KOPT-K1 (cell line): ENCODE data around the gene FGFRL1.
"Not testable (repeated sequence)": the region's sequence is repeated elsewhere in the genome, so short reads cannot be mapped to it uniquely, and the experiment has no call there.

ENCODE experiments used
- H3K27ac ChIP-seq: fragments of 200-600 bp; sonication (generic); 2 replicates; pipeline ENCODE4 v1.5.1; 2016; ENCODE audit warnings: antibody characterized with exemption, mild to moderate bottlenecking, low read depth, low read length; ENCODE audit not compliant: poor library complexity, severe bottlenecking
- H3K36me3 ChIP-seq: fragments of 200-600 bp; sonication (generic); 2 replicates; pipeline ENCODE4 v1.5.1; 2017; ENCODE audit warnings: antibody characterized with exemption, mild to moderate bottlenecking, low read length, moderate library complexity; ENCODE audit not compliant: insufficient read depth
- H3K9me3 ChIP-seq: fragments of 200-600 bp; sonication (generic); 2 replicates; pipeline ENCODE4 v1.5.1; 2017; ENCODE audit warnings: antibody characterized with exemption, low read length, mild to moderate bottlenecking; ENCODE audit not compliant: insufficient read depth, poor library complexity, severe bottlenecking

FGFRL1 gene

DNA sequence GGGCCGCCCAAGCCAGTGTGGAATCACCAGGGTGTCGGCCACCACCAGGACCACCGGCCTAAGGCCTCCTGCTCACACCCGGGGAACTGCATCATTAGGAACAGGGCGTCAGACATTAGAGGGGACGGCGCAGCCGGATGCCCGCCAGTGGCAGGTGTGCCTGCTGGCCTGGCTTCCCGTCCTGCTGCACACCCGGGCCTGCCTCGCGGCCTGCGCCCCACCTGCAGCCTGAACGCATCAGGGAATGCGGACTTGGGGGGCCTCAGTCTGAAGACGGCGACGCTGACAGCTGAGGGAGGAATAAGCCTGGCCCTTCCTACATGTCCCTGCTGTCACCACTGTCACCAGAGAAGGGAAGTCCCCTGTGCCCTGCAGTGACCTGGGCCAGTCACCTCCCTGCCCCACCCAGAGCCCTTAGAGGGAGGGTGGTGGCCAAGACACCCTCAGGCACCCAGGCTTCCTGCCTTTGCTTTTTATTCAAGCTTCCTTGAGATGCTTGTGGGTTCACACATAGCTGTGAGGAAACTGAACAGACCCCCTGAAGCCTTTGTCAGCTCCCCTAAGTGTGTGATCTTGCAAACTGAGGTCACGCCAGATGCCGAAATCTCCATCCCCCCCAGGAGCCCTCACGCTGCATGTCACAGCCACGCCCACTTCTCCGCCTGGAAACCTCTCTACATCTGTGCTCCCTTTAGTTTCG lies 41.2 kb upstream of the FGFRL1 start:
- H3K36me3 ChIP-seq, result peaks cover 19% of the 10 kb centered on the region
- peaks cover 4% of the 10 kb centered on the region for H3K9me3 ChIP-seq
- H3K27ac ChIP-seq, result no peak overlapping the region

DNA sequence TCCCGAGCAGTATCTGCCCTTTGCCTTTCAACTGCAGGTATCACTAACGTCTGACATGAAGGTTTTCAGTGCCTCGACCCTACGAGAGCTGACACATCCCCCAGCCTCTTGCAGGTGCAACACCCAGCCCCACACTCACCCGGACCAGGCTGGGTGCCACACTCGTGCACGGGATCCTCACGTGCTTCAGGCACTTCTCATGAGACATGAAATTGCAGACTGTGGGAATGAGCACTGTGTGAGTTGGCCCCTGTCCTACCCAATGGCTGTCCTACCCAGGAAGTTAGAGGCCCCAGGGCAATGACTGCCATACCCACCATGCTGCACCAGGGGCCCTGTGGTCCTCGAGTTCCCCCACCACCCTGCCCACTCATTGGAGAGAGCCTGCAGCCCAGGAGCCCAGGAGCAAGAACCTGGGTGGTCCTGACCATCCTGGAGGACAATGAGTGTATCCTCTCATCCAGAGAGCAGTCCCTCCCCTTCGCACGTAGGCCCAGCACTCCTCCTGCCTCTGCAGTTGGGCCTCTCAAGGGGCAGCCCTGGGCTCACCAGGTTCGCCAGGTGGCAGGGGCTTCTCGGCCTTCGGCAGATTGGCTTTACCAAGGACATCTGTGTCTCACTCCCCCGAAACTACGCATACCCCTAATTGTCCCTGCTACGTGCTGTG lies 40.4 kb upstream of the FGFRL1 start:
- Histone ChIP-seq H3K36me3 (peaks cover 11% of the 10 kb centered on the region; the same call in 1 of the 2 replicates), H3K27ac (no peak overlapping the region)

DNA sequence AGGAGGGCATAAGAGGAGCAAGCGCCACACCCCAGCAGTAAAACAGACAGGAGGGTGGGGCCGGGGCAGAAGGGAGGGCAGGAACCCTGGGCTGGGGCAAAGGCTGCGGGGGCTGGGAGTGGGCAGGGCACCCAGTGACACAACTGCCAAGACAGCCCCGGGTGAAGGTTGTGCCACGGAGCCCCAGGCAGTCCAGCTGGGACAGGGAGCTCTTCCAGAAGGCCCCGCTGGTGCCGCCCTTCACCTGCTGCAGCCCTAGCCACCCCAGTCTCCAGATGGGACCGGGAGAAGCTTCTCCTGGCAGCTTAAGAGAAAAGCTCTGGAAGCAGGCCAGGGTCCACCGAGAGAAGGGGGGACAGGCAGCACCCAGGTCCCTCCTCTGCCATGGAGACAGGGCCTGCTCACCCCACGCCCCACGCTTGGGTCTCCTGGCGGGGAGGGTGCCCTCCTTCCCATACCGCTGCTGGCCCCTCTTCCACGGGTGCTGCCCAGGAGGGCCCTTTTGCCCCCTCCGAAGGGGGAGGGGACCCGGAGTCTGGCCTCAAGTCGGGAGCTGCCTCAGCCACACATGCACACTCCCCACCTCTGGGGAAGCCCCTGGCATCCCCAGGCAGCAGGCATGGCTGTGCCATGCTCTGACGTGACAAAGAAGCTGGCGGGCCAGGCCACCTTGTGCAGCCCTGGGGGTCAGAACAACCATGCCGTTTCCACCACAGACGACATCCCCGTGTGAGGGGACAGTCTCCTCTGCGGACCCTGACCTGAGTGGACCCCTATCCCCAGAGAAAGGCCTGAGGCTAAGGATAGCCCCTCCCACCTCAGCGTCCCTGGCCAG lies 39.5 kb upstream of the FGFRL1 start:
- Histone ChIP-seq H3K27ac (no peak overlapping the region), H3K9me3 (peaks cover 4% of the 10 kb centered on the region), H3K36me3 (peaks cover 2% of the 10 kb centered on the region; the same call in 1 of the 2 replicates)

More for the DNA sequence above, 40.4 kb upstream of the FGFRL1 start:
- H3K9me3 ChIP-seq, result peaks cover 4% of the 10 kb centered on the region

DNA sequence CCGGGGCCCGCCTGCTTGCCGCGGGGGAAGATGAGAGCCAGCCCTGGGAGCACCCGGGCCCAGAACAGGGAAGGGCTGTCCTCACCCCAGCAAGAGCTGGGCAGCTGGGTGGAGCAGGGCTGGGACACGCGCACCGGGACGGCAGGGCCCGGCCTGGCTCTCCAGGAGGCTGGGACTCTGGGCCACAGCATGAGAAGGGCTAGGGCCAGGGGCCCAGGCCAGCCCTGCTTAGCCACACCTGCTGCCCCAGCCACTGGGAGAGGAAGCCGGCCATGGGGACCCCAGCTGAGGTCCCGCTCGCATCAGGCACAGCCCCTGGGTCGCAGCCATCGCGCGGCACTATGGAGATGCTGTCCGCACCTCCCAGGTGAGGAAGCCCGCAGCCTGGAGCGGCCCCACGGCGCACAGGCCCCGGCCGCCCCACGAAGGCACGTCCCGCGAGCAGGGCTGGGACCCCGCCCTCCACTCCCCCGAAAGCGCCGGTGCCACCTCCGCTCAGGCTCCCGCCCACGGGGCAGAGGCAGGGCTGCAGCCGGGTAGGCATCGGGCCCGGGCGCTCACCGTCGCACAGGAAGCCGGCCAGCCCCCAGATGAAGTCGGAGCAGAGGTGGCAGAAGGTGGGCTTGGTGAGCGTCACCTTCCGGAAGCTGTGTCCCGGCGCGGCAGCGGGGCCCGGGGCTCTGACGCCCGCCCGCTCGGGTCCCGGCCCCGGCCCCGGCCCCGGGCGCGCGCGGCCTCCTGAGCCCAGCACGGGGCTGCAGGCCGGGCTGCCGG lies 38.6 kb upstream of the FGFRL1 start:
- peak overlapping the region; percentile 48 for H3K27ac ChIP-seq
- H3K9me3 ChIP-seq, result peaks cover 4% of the 10 kb centered on the region
- no peaks in the 10 kb centered on the region; the same call in 1 of the 2 replicates for H3K36me3 ChIP-seq

DNA sequence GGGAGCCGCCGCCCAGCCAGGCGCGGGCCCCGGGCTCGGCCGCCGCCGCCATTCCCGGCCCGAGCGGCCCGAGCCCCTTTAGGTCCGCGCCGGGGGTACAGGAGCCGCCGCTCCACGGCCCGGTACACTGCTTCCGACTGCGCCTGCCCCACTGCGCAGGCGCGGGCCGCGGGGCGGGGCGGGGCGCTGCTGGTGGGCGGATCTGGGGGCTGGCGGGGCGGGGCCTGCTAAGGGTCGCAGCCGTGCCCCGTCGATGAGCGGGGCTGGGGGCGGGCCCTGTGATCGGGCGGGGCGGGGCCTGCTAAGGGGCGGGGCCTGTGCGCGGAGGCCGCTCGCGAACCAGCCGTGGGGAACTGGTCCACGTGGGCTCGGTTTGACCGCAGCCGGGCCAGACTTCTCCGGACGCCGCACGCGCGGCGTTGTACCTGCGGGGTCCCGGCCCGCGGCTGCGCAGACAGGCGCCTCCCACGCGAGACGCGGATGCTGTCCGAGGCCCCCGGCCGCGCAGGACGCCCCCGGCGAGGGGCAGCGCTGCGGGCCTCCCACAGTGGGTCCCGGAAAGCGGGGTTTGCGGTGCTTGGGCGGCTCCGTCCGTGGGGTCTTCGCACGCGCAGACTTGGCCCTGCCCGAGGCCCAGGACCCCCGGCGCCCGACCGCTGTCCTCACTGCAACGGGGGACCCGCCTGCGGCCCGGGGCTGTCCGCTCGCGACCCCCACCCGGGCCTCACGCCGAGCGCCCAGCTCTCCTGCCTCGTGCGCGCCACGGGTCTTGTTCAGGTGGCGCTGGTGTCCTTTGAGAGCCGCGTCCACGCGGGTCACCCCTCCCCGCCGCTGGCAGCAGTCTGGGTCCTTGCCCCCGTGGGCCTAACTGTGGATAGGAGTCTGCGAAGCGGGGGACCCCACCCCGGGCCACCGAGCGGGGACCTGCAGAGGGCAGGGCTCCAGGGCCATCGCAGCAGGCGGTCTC lies 37.7 kb upstream of the FGFRL1 start, which contains the start of gene DGKQ:
DGKQ (minus strand) TSS at position 139 of the 967 bp plus-strand sequence; CDS start at position 52, 87 bp downstream.
- peaks cover 4% of the 10 kb centered on the region for H3K9me3 ChIP-seq
- H3K27ac ChIP-seq, result peak within 1 kb of the TSS; percentile 48
- H3K36me3 ChIP-seq, result no peaks in the 10 kb centered on the region; the same call in 1 of the 2 replicates

DNA sequence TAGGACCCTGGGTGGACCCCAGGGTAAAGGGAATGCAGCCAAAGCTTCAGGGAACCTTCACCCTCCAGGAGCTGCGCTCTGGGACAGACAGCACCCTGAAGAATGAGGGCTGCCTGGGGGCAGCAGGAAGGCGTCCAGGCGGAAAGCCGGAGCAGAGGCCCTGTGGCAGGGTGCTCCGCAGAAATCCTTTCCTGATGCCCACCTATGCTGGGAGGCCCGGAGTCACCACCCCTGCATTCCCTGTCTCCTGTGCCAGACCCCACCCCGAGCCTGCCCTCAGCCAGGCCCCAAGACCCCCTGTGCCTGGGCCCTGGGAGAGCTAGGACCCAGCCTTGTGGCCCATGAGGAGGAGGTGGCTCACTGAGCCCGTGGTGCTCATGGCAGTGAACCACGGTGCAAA lies 36.8 kb upstream of the FGFRL1 start:
- H3K36me3 ChIP-seq, result no peaks in the 10 kb centered on the region; the same call in 1 of the 2 replicates
- peaks cover 4% of the 10 kb centered on the region for H3K9me3 ChIP-seq
- no peak overlapping the region for H3K27ac ChIP-seq

DNA sequence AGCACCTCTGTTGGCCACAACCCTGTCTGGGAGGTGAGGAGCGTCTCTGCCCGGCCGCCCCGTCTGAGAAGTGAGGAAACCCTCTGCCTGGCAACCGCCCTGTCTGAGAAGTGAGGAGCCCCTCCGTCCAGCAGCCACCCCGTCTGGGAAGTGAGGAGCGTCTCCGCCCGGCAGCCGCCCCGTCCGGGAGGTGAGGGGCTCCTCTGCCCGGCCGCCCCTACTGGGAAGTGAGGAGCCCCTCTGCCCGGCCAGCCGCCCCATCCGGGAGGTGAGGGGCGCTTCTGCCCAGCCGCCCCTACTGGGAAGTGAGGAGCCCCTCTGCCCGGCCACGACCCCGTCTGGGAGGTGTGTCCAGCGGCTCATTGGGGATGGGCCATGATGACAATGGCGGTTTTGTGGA lies 35.4 kb upstream of the FGFRL1 start:
- not testable (repeated sequence) for H3K9me3 ChIP-seq, H3K27ac ChIP-seq, H3K36me3 ChIP-seq

DNA sequence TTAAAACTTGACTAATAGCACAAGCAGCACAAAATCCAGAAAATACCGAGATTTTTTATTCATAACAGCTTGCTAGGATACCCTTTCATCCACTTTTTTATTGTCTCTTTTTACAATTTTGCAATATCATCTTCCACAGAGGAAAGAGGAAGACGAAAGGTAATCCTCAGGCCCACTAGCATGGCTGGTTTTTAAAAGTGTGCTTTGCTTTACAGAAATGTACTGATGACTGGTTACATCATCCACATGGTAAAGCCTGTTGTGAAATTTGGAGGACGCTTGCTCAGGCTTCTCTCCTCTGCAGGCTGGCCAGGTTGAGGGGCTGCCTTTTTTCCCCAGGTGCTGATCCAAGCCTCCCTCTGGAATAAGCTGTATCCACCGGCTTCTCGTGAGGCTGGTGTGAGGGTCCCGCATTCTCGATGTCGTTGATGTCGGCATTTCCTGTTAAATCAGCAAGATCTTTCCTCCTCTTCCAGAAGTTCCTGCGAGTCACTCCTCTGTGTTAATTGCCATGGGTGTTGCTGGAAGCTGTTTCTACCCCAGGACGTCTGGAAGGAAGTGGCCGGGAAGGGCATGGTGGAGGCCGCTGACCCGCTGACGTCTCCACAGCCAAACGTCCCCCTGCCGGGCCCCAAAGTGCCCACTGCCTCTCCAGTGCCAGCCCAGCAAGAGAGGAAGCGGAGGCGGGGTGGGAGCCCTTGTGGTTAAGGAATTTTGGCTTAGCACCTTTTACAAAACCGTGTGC lies 32.3 kb upstream of the FGFRL1 start:
- Histone ChIP-seq H3K27ac (no peak overlapping the region), H3K36me3 (no peaks in the 10 kb centered on the region), H3K9me3 (peaks cover 4% of the 10 kb centered on the region)

DNA sequence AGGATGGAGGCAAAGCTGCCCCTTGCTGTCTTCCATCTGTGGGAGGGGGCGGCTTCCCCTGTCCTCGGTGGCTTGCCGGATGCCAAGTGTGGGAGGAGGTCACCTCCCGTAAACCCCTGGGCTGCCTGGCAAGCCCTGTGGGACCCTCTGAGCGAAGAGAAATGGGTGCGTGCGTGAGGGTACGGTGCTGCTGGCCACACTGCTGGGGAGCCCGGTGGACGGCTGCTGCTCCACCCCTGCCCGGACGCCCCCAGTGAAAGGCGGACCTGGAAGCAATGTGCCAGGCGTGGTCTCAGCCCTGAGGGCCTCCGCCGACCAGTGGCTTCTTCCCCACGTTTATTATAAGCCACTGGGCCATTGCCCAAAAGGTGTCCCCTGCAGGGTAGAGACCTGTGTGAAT lies 29.1 kb upstream of the FGFRL1 start:
- H3K9me3 ChIP-seq, result no peaks in the 10 kb centered on the region
- H3K36me3 ChIP-seq, result no peaks in the 10 kb centered on the region
- no peak overlapping the region for H3K27ac ChIP-seq

DNA sequence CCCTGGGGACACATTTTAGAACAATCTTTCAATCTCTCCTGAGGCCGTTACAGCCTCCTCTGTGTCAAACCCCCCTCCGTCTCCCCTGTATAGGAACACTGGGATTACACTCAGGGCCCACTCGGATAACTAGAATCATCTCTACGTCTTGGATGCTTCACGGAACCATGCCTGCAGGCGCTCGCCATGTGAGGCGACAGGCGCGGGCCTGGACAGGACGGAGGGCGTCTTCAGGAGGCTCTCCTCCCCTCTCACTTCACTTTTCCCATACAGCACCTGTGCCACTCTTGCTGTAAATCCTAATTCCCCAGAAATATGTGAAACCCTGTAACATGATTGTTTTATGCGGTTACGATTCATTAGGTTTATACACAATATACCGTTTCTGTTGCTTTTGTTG lies 28.6 kb upstream of the FGFRL1 start:
- H3K9me3 ChIP-seq, result no peaks in the 10 kb centered on the region
- H3K36me3 ChIP-seq, result no peaks in the 10 kb centered on the region
- H3K27ac ChIP-seq, result no peak overlapping the region

DNA sequence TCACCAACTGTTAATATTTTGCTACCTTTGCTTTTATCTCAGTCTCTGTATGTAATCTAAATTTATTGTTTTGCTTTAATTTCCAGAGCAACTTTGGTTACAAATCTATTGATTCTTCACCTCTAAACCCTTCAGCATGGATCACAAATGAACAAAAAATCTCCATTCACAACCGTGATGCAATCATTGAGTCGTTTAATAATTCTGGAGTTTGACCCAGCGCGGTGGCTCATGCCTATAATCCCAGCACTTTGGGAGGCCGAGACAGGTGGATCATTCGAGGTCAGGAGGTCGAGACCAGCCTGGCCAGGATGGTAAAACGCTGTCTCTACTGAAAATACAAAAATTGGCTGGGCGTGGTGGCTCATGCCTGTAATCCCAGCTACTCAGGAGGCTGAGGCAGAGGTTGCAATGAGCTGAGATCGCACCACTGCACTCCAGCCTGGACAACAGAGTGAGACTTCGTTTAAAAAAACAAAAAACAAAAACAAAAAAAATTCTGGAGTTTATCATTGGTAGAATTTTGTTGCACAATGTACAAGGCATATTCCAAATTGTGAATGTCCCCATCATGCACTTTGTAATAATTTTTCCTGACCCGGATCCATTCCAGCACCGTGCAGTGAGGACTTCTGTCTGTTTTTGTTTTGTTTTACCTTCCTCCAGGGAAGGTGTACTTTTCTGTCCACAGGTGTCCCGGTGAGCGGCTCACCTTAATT lies 26.9 kb upstream of the FGFRL1 start:
- Histone ChIP-seq H3K27ac (no peak overlapping the region), H3K36me3 (0 out of 2 replicates have a peak, but pooled peaks cover under 1% of the 10 kb centered on the region), H3K9me3 (no peaks in the 10 kb centered on the region)

DNA sequence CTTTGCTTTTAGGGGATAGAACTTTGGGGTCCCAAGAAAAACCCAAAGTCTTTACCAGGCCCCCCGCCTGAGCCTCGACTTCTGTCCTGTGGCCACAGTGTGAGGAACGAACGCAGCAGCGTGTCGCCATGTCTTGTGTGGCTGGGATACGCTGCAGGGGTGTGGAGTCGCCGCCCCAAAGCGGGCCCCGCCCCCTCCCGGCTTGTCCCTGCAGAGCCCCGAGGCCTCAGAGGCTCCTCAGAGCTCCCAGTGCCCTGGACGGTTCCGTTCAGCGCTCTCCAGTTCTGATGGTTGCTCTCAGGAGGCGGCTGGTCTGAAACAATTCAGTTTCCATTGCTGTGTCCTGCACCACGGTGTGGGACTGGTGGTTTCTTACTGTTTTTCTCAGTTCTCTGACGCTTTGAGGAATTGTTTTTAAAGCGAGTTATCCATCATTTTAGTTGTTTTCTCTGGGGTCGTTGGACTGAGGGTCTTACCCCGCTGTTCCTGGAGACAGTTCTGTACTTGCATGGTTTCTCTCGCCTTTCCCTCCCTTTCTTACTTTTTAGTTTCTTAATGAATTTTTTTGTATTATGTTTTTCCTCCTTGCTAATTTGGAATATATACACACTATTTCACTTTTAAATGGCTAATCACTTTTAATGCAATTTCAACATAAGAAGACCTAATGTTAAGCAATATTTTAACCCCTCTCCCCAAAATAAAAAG lies 26.1 kb upstream of the FGFRL1 start:
- Histone ChIP-seq H3K36me3 (peaks cover 8% of the 10 kb centered on the region; the same call in 1 of the 2 replicates), H3K27ac (no peak overlapping the region)

More for the DNA sequence above, 26.1 kb upstream of the FGFRL1 start:
- no peaks in the 10 kb centered on the region for H3K9me3 ChIP-seq
